Lower leg skin (tissue), 4 donors: Measurements from ENCODE around the gene PDXP. TPM values are rescaled to one million over a fixed set of nuclear protein-coding genes. Genes with fewer than 3 reads are reported as not detected.

Experiments used
- DNase-seq, 2 donors: peaks; one replicate each; pipeline ENCODE4 v3.0.0-alpha.2; 2019; ENCODE audit warnings: low spot score in 2 of 2
- H3K4me3 ChIP-seq: fragments of 200-600 bp; sonication (generic); 2 replicates; pipeline ENCODE4 v1.5.1; 2017; ENCODE audit warnings: mild to moderate bottlenecking, low read depth; ENCODE audit not compliant: poor library complexity, severe bottlenecking
- CTCF ChIP-seq, 3 donors: fragments of 450-650 bp; IDR thresholded peaks; one replicate each; pipeline ENCODE4 v1.5.1; 2016; ENCODE audit warnings: antibody characterized with exemption in 3 of 3, mild to moderate bottlenecking in 3 of 3, moderate library complexity in 2 of 3
- POLR2A ChIP-seq, 2 donors: fragments of 450-650 bp; IDR thresholded peaks; one replicate each; pipeline ENCODE4 v1.6.1; 2016 to 2017; ENCODE audit warnings: antibody characterized with exemption in 2 of 2, mild to moderate bottlenecking in 1 of 2, moderate library complexity in 1 of 2
- WGBS, 2 donors: methylation state at CpG; one replicate each; pipeline ENCODE4 v1.1.5; 2018; 5-methylcytosine and 5-hydroxymethylcytosine counted together
- intact Hi-C: fragments of 100-400 bp; cut with DNase I; formaldehyde crosslinking; loops from one replicate; pipeline ENCODE4 v1.15.0; 2023; ENCODE audit warnings: low total_unique reads
- total RNA-seq, 4 donors: library from RNA; depleted of rRNA; stranded (reverse); fragments of >200 nt; gene quantifications; one replicate each; pipeline ENCODE4 v1.1.0, GENCODE V29; 2016

The PDXP gene
- total RNA-seq, 4 donors from 2014 or later = 1.8 to 4.6 (median 3.2) TPM

GRCh38 chr22:37709445-37709765, 50.9 kb downstream of the PDXP start:
- no peak for DNase-seq
- H3K4me3 ChIP-seq = no peak overlapping the region
- intact Hi-C loops = no loop called here
- 89 to 98% methylated on average over 6 to 7 of the region's 15 CpGs for WGBS, 2 donors
- TF ChIP-seq POLR2A (IDR thresholded peaks at IDR 0.05) = no peak
- TF ChIP-seq CTCF (IDR thresholded peaks at IDR 0.05) = no peak

- no peak for TF ChIP-seq CTCF (IDR thresholded peaks at IDR 0.05)
- no peak for TF ChIP-seq POLR2A (IDR thresholded peaks at IDR 0.05)
- intact Hi-C loops = no loop called here
- 80 to 83% methylated on average over 3 of the region's 3 CpGs for WGBS, 2 donors
- no peak for DNase-seq
- H3K4me3 ChIP-seq = no peak overlapping the region
Measured at GRCh38 chr22:37710675-37711074, 52.2 kb downstream of the PDXP start.

GRCh38 chr22:37711490-37711889, 53.0 kb downstream of the PDXP start:
- H3K4me3 ChIP-seq = no peak overlapping the region
- intact Hi-C loops = no loop called here
- 92 to 93% methylated on average over 10 of the region's 10 CpGs for WGBS, 2 donors
- DNase-seq = no peak
- TF ChIP-seq POLR2A (IDR thresholded peaks at IDR 0.05) (no peak), CTCF (IDR thresholded peaks at IDR 0.05) (no peak)

- DNase-seq = no peak
- intact Hi-C loops = no loop called here
- 95 to 98% methylated on average over 6 to 7 of the region's 7 CpGs for WGBS, 2 donors
- no peak for TF ChIP-seq POLR2A (IDR thresholded peaks at IDR 0.05)
- TF ChIP-seq CTCF (IDR thresholded peaks at IDR 0.05) = no peak
- no peak overlapping the region for H3K4me3 ChIP-seq
Measured at GRCh38 chr22:37713761-37714160, 55.2 kb downstream of the PDXP start.

- 94 to 98% methylated on average over 2 of the region's 2 CpGs for WGBS, 2 donors
- TF ChIP-seq POLR2A (IDR thresholded peaks at IDR 0.05) (no peak), CTCF (IDR thresholded peaks at IDR 0.05) (no peak)
- H3K4me3 ChIP-seq = no peak overlapping the region
- intact Hi-C loops = no loop called here
- DNase-seq = no peak
Measured at GRCh38 chr22:37714634-37715033, 56.1 kb downstream of the PDXP start.

- TF ChIP-seq CTCF (IDR thresholded peaks at IDR 0.05) (no peak), POLR2A (IDR thresholded peaks at IDR 0.05) (no peak)
- no peak overlapping the region for H3K4me3 ChIP-seq
- no peak for DNase-seq
- intact Hi-C loops = no loop called here
- 76 to 96% methylated on average over 7 of the region's 7 CpGs for WGBS, 2 donors
Measured at GRCh38 chr22:37715760-37716159, 57.2 kb downstream of the PDXP start.
